Measurements from ENCODE around the gene ACSL1.

Gene ACSL1

GRCh38 chr4:184764601-184765000 lies 61.2 kb downstream of the ACSL1 start:
- no peak for DNase-seq (ENCODE audit: low spot score)
- TF ChIP-seq CTCF (IDR thresholded peaks at IDR 0.05; ENCODE audit: extremely low read depth, missing control alignments), result no peak

GRCh38 chr4:184763150-184763780 lies 62.5 kb downstream of the ACSL1 start:
- no peak for TF ChIP-seq CTCF (IDR thresholded peaks at IDR 0.05; ENCODE audit: extremely low read depth, missing control alignments)
- no peak for DNase-seq (ENCODE audit: low spot score)

DNA sequence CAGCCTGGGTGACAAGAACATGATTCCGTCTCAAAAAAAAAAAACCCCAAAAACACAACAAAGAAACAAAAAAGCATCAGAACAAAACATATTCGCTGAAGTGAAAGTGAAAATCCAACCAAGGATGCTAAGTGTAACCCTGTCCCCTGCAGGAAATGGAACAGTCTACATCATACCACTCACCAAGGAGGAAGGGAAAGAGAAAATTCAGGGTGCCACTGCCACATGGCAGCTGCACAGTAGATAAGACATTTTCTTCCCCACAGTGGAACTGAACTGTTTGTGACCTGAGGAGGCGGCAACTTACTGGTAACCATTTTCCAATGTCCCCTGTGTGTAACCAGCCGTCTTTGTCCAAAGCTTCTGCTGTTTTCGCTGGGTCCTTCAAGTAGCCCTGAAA lies 63.7 kb downstream of the ACSL1 start:
- no peak for DNase-seq (ENCODE audit: low spot score)
- no peak for TF ChIP-seq CTCF (IDR thresholded peaks at IDR 0.05; ENCODE audit: extremely low read depth, missing control alignments)

- DNase-seq (ENCODE audit: low spot score), result no peak
- TF ChIP-seq CTCF (IDR thresholded peaks at IDR 0.05; ENCODE audit: extremely low read depth, missing control alignments), result no peak
These were observed 65.1 kb downstream of the ACSL1 start for GRCh38 chr4:184760681-184761080.

DNA sequence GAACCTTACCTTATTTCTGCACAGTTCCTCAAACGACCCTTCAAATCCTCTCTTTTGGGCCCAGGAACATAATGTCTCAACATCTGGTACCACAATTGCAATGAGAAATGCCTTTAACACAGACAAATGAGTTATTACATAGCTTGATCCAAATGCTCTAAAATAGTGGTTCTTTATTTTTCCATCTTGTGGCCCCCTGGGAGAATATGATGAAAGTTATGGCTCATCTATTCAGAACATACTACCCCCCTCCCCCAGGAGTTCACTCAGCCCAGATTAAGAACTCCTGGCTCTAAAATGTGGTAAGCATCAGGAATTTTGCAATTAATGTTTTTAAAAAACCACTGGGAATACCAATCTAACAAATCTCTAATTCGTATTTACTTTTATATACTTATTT lies 68.0 kb downstream of the ACSL1 start:
- TF ChIP-seq CTCF (IDR thresholded peaks at IDR 0.05; ENCODE audit: extremely low read depth, missing control alignments), result no peak
- no peak for DNase-seq (ENCODE audit: low spot score)

DNA sequence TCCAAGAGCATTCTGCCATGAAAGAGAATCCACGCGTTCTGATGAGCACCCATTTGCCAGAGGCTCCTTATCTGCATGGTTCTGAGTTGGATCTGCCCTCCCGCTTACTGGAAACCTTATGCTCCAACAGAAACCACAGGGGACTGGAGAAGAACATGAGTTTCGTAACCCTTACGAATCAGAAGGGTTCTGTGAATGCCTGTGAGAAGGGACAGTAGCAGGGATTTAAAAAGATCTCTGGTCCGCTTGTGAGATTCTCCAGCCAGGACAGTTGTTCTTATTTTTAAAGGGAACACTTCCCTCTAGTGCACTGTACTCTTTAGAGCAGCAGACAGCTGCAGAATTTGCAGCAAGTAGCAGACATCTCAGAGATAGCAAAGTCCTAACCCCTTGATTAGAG lies 69.4 kb downstream of the ACSL1 start:
- DNase-seq (ENCODE audit: low spot score), result no peak
- no peak for TF ChIP-seq CTCF (IDR thresholded peaks at IDR 0.05; ENCODE audit: extremely low read depth, missing control alignments)

DNA sequence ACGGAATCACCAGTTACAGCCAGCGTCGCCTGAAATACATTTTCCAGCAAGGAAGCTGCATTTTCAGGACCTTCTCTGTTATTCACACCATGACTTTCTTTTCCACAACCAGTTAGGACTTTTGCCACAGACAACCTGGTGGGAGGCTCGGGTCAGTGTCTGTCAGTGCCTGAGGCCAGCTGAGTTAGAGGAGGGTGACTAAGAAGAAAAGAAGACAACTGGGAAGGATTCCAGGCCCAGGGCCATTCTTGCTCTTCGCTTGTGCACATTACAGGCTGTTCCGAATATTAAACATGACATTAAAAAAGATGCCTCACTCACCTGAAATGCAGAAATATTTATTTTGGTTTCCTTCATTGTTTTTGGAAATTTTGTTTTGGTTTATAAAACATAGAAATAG lies 70.5 kb downstream of the ACSL1 start:
- no peak for DNase-seq (ENCODE audit: low spot score)
- no peak for TF ChIP-seq CTCF (IDR thresholded peaks at IDR 0.05; ENCODE audit: extremely low read depth, missing control alignments)

Measured in GM20000 (cell line).